HepG2 (cell line): Measurements from ENCODE around the gene ASB3. TPM values are rescaled to one million over a fixed set of nuclear protein-coding genes. Genes with fewer than 3 reads are reported as not detected.
A peak's percentile ranks its signal among the peaks of the same experiment; 100 is the strongest.

ENCODE experiments used
- ATAC-seq: fragments of 200-7000 bp; cut with Tn5 transposase; 3 replicates; pipeline ENCODE4 v1.9.1; 2020; ENCODE audit warnings: mild to moderate bottlenecking, moderate library complexity
- BruUV-seq: library from RNA; stranded (reverse); fragments of 400-500 nt; replicated peaks from 2 replicates; lab custom pipeline; 2021; lab: Mats Ljungman, UMichigan
- CTCF ChIA-PET: fragments of 300-600 bp; formaldehyde crosslinking; extraction: SDS; loops from one replicate; lab custom pipeline; 2021; ENCODE audit warnings: low total read pairs, inconsistent platforms, low intra/inter-chr PET ratio; lab: Yijun Ruan, JAX
- POLR2A ChIA-PET: fragments of 350-600 bp; sonication (Branson Sonifier 250); formaldehyde crosslinking; loops from one replicate; lab custom pipeline; 2020; ENCODE audit warnings: antibody characterized with exemption, inconsistent platforms; lab: Yijun Ruan, JAX
- DNase-seq: peaks from one replicate; pipeline ENCODE4 v3.0.0-alpha.2; 2015; ENCODE audit warnings: low spot score
- FAIRE-seq: peaks from 3 replicates; lab custom pipeline; 2011; peaks lifted over from hg19 to GRCh38; lab: Jason Lieb, UNC
- H2AFZ ChIP-seq: one replicate; pipeline ENCODE4 v1.6.1; 2011; ENCODE audit warnings: low read length, inconsistent platforms
- H3K27ac ChIP-seq: fragments of 300-600 bp; 3 replicates; pipeline ENCODE4 v1.8.0; 2011; ENCODE audit warnings: mixed run types, mild to moderate bottlenecking, mixed read lengths, low read length, inconsistent platforms; ENCODE audit not compliant: insufficient read depth; ENCODE audit errors: extremely low read length
- H3K27me3 ChIP-seq, 2 experiments: fragments of 200-600 bp in 1 of 2; 2 replicates in 1 of 2; 3 replicates in 1 of 2; pipeline versions ENCODE4 v1.6.0 to v1.8.0; 2011; ENCODE audit warnings: low read length in 2 of 2, mild to moderate bottlenecking in 2 of 2, moderate library complexity in 2 of 2, inconsistent platforms in 1 of 2; ENCODE audit not compliant: insufficient read depth in 2 of 2, control insufficient read depth in 1 of 2
- H3K36me3 ChIP-seq, 2 experiments: fragments of 200-600 bp in 1 of 2; replicated peaks in 1 of 2; 2 replicates in 1 of 2; 3 replicates in 1 of 2; pipeline versions ENCODE4 v1.5.1 to v1.8.0; 2011; ENCODE audit warnings: low read length in 2 of 2, inconsistent platforms in 1 of 2; ENCODE audit not compliant: insufficient read depth in 2 of 2, control insufficient read depth in 1 of 2
- H3K4me1 ChIP-seq: 2 replicates; pipeline ENCODE4 v1.5.1; 2012; ENCODE audit warnings: low read length, inconsistent platforms; ENCODE audit not compliant: insufficient read depth
- H3K4me2 ChIP-seq: 2 replicates; pipeline ENCODE4 v1.6.0; 2011; ENCODE audit warnings: low read depth, low read length, inconsistent platforms
- H3K4me3 ChIP-seq, 3 experiments: fragments of 200-600 bp in 1 of 3; sonication (generic), shearing (Covaris generic) in 1 of 3; replicated peaks in 1 of 3; 2 replicates each; pipeline ENCODE4 v1.5.1; 2011 to 2016; ENCODE audit warnings: low read length in 3 of 3, inconsistent platforms in 2 of 3, low read depth in 2 of 3, mild to moderate bottlenecking in 2 of 3, control low read depth in 1 of 3, mixed read lengths in 1 of 3; ENCODE audit not compliant: insufficient read depth in 1 of 3
- H3K79me2 ChIP-seq: one replicate; pipeline ENCODE4 v1.6.1; 2011; ENCODE audit warnings: low read length, inconsistent platforms; ENCODE audit not compliant: insufficient read depth
- H3K9ac ChIP-seq: 2 replicates; pipeline ENCODE4 v1.6.0; 2011; ENCODE audit warnings: mild to moderate bottlenecking, low read depth, low read length, inconsistent platforms; ENCODE audit not compliant: insufficient read depth
- H3K9me3 ChIP-seq: 2 replicates; pipeline ENCODE4 v1.5.1; 2012; ENCODE audit warnings: mild to moderate bottlenecking, low read length
- H4K20me1 ChIP-seq: 2 replicates; pipeline ENCODE4 v1.6.0; 2011; ENCODE audit warnings: inconsistent platforms, mild to moderate bottlenecking, low read length, moderate library complexity; ENCODE audit not compliant: insufficient read depth
- ATRX ChIP-seq: sonication (generic); formaldehyde crosslinking; IDR thresholded peaks from 2 replicates; pipeline ENCODE4 v1.4.0; 2020; ENCODE audit warnings: missing genetic modification reagents, borderline replicate concordance
- GATAD1 ChIP-seq: IDR thresholded peaks from 2 replicates; pipeline ENCODE4 v1.6.1; 2016; ENCODE audit warnings: missing genetic modification reagents, missing compliant biosample characterization
- GTF2F1 ChIP-seq: fragments of 150-350 bp; IDR thresholded peaks from 2 replicates; pipeline ENCODE4 v1.6.1; 2014; ENCODE audit warnings: low read length
- JARID2 ChIP-seq: sonication (generic); formaldehyde crosslinking; IDR thresholded peaks from 2 replicates; pipeline ENCODE4 v1.8.1; 2023; ENCODE audit warnings: missing genetic modification reagents, inconsistent platforms; ENCODE audit not compliant: insufficient replicate concordance
- MED13 ChIP-seq: sonication (generic); formaldehyde crosslinking; IDR thresholded peaks from 2 replicates; pipeline ENCODE4 v1.5.0; 2020; ENCODE audit warnings: missing genetic modification reagents
- SMAD3 ChIP-seq: sonication (generic); formaldehyde crosslinking; IDR thresholded peaks from 2 replicates; pipeline ENCODE4 v1.4.0; 2020; ENCODE audit warnings: missing genetic modification reagents
- SMARCC2 ChIP-seq: fragments of 450-650 bp; IDR thresholded peaks from 2 replicates; pipeline ENCODE4 v1.6.1; 2017; ENCODE audit warnings: antibody characterized with exemption, mild to moderate bottlenecking
- SOX6 ChIP-seq, 2 experiments: fragments of 450-650 bp in 1 of 2; sonication (generic) in 1 of 2; formaldehyde crosslinking in 1 of 2; IDR thresholded peaks; 2 replicates each; pipeline versions ENCODE4 v1.4.0 to v1.6.1; 2017 to 2020; ENCODE audit warnings: antibody characterized with exemption in 1 of 2, mild to moderate bottlenecking in 1 of 2, missing genetic modification reagents in 1 of 2
- YEATS2 ChIP-seq: sonication (generic); formaldehyde crosslinking; IDR thresholded peaks from 2 replicates; pipeline ENCODE4 v1.4.0; 2020; ENCODE audit warnings: missing genetic modification reagents, borderline replicate concordance
- ZNF589 ChIP-seq: sonication (generic); formaldehyde crosslinking; conservative IDR thresholded peaks from 2 replicates; pipeline ENCODE4 v1.8.0; 2022; ENCODE audit warnings: mild to moderate bottlenecking, moderate library complexity, missing genetic modification reagents
- ZNF775 ChIP-seq: sonication (generic); formaldehyde crosslinking; IDR thresholded peaks from 2 replicates; pipeline ENCODE4 v1.4.0; 2020; ENCODE audit warnings: missing genetic modification reagents, mild to moderate bottlenecking, moderate library complexity, borderline replicate concordance
- ZZZ3 ChIP-seq: sonication (generic); formaldehyde crosslinking; IDR thresholded peaks from 2 replicates; pipeline ENCODE4 v1.4.0; 2020; ENCODE audit warnings: missing genetic modification reagents, mild to moderate bottlenecking, borderline replicate concordance
- WGBS: methylation state at CpG from one replicate; pipeline ENCODE4 v1.1.6; 2017; ENCODE audit warnings: low lambda C conversion rate; 5-methylcytosine and 5-hydroxymethylcytosine counted together
- in situ Hi-C: cut with HindIII; loops from 2 replicates; pipeline ENCODE4 v1.10.0; 2017; ENCODE audit warnings: low pct_unique_long_range_greater_than_20kb; ENCODE audit not compliant: extremely low pct_ligation_motif_present
- intact Hi-C: fragments of 100-400 bp; cut with micrococcal nuclease; formaldehyde crosslinking; loops from one replicate; pipeline ENCODE4 v1.10.0; 2022; ENCODE audit not compliant: unreplicated experiment
- polyA plus RNA-seq, 8 experiments: library from polyadenylated mRNA; depleted of rRNA in 3 of 8; stranded (reverse) in 7 of 8; unstranded in 1 of 8; fragments of >200 nt; fragmentation: Illumina TruSeq in 4 of 8; extraction: Trizol in 4 of 8; gene quantifications; 2 replicates each; pipeline versions ENCODE4 v1.2.1 to v1.2.3, GENCODE V29; 2011 to 2016; ENCODE audit warnings: low read depth in 4 of 8, missing spikeins in 1 of 8, mixed read lengths in 1 of 8; ENCODE audit not compliant: insufficient read depth in 1 of 8
- total RNA-seq, 5 experiments: library from RNA; depleted of rRNA; stranded (reverse); fragments of >200 nt; fragmentation: Illumina TruSeq; extraction: Trizol; gene quantifications; 2 replicates each; pipeline ENCODE4 v1.2.3, GENCODE V29; 2016; ENCODE audit warnings: low read depth in 1 of 5
- TF ChIP-seq, protein P1 (sequence below): sonication (generic); formaldehyde crosslinking; IDR thresholded peaks from 2 replicates; pipeline ENCODE4 v1.9.0; 2021; ENCODE audit warnings: missing genetic modification reagents, borderline replicate concordance
- TF ChIP-seq, protein P2 (sequence below): sonication (generic); formaldehyde crosslinking; IDR thresholded peaks from 2 replicates; pipeline ENCODE4 v1.9.0; 2022; ENCODE audit warnings: missing genetic modification reagents, mild to moderate bottlenecking, borderline replicate concordance

The ASB3 gene
- total and polyA plus RNA-seq, 2 of the 13 experiments (the other 11 are each of a cell fraction or from before 2014, with no cell fraction given) = 40.1 to 41.8 TPM

DNA sequence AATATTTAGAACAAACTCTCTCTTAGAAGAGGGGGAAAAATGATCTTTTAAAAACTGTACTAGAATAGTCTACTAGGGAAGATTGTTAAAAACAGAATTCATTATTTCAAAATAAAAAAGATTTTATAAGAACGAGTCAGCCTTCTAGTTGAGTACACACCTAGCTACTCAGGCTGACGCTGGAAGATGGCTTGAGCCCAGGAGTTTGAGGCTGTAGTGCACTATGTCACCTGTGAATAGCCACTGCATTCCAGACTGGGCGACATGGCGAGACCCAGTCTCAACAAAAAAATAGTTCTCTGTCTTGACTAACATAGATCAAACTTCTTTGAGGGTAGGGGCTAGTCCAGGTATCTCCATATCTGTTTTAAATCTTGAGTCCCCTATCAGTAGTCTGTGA is 34.0 kb upstream of the ASB3 start:
- WGBS = 97% methylated on average over 4 of the region's 4 CpGs
- BruUV-seq = no TSS peak

DNA sequence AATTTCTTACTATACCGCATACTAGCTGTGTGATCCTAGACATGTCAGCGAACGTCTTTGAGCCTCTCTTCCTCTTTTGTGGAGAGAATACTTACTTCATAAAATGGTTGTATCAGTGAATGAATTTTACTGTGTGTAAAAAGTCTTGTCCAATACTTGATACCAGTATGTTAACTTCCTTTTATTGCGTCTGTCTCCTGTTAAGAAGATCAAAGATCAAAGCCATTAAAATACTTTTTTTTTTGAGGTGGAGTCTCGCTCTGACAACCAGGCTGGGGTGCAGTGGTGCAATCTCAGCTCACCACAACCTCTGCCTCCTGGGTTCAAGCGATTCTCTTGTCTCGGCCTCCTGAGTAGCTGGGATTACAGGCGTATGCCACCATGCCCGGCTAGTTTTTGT is 33.3 kb upstream of the ASB3 start:
- Histone ChIP-seq H3K27me3 (no peaks in the 10 kb centered on the region), H3K36me3 (peaks cover 12 to 38% of the 10 kb centered on the region in 2 experiments), H3K27ac (no peak overlapping the region), H3K9ac (no peak overlapping the region), H3K4me3 (no peak overlapping the region), H3K79me2 (no peaks in the 10 kb centered on the region), H2AFZ (no peak overlapping the region), H3K9me3 (no peaks in the 10 kb centered on the region), H4K20me1 (no peaks in the 10 kb centered on the region), H3K4me2 (no peak overlapping the region), H3K4me1 (peaks cover 27% of the 10 kb centered on the region)
- DNase-seq (no peak), FAIRE-seq (no peak), ATAC-seq (no peak)
- TF ChIP-seq, protein P1, sequence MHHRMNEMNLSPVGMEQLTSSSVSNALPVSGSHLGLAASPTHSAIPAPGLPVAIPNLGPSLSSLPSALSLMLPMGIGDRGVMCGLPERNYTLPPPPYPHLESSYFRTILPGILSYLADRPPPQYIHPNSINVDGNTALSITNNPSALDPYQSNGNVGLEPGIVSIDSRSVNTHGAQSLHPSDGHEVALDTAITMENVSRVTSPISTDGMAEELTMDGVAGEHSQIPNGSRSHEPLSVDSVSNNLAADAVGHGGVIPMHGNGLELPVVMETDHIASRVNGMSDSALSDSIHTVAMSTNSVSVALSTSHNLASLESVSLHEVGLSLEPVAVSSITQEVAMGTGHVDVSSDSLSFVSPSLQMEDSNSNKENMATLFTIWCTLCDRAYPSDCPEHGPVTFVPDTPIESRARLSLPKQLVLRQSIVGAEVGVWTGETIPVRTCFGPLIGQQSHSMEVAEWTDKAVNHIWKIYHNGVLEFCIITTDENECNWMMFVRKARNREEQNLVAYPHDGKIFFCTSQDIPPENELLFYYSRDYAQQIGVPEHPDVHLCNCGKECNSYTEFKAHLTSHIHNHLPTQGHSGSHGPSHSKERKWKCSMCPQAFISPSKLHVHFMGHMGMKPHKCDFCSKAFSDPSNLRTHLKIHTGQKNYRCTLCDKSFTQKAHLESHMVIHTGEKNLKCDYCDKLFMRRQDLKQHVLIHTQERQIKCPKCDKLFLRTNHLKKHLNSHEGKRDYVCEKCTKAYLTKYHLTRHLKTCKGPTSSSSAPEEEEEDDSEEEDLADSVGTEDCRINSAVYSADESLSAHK (CRISPR knock-in tag) = no peak
- TF ChIP-seq SMARCC2 = no peak
- TF ChIP-seq ATRX = no peak
- WGBS = 95% methylated on average over 9 of the region's 9 CpGs
- POLR2A ChIA-PET = no interaction called here
- in situ Hi-C loops (no loop called here), intact Hi-C loops (no loop called here)
- no TSS peak for BruUV-seq
- CTCF ChIA-PET = no interaction called here

More for the DNA sequence above, 34.0 kb upstream of the ASB3 start:
- Histone ChIP-seq H3K27ac (no peak overlapping the region), H3K79me2 (no peaks in the 10 kb centered on the region), H3K27me3 (no peaks in the 10 kb centered on the region), H3K4me2 (no peak overlapping the region), H4K20me1 (no peaks in the 10 kb centered on the region), H3K9ac (no peak overlapping the region), H3K9me3 (no peaks in the 10 kb centered on the region), H3K4me3 (no peak overlapping the region), H3K4me1 (peaks cover 30% of the 10 kb centered on the region), H2AFZ (no peak overlapping the region), H3K36me3 (peaks cover 10 to 31% of the 10 kb centered on the region in 2 experiments)
- TF ChIP-seq SMAD3 (CRISPR knock-in tag) (no peak), JARID2 (CRISPR knock-in tag) (no peak), MED13 (no peak), ZNF775 (CRISPR knock-in tag) (no peak), GATAD1 (CRISPR knock-in tag) (no peak), ZZZ3 (CRISPR knock-in tag) (no peak), GTF2F1 (no peak), YEATS2 (no peak), SOX6 (IDR thresholded peaks at IDR 0.05) (no peak), SOX6 (CRISPR knock-in tag; IDR thresholded peaks at IDR 0.05) (no peak), ZNF589 (CRISPR knock-in tag) (no peak)
- TF ChIP-seq, protein P2, sequence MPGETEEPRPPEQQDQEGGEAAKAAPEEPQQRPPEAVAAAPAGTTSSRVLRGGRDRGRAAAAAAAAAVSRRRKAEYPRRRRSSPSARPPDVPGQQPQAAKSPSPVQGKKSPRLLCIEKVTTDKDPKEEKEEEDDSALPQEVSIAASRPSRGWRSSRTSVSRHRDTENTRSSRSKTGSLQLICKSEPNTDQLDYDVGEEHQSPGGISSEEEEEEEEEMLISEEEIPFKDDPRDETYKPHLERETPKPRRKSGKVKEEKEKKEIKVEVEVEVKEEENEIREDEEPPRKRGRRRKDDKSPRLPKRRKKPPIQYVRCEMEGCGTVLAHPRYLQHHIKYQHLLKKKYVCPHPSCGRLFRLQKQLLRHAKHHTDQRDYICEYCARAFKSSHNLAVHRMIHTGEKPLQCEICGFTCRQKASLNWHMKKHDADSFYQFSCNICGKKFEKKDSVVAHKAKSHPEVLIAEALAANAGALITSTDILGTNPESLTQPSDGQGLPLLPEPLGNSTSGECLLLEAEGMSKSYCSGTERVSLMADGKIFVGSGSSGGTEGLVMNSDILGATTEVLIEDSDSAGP (CRISPR knock-in tag) = no peak
- no peak for FAIRE-seq
- POLR2A ChIA-PET = no interaction called here
- CTCF ChIA-PET = no interaction called here
- intact Hi-C loops (no loop called here), in situ Hi-C loops (no loop called here)
- no peak for DNase-seq
- ATAC-seq = peak; percentile 16; the same call in 2 of the 3 replicates
